CD4-positive, CD25-positive, alpha-beta regulatory T cell (primary cell): ENCODE results near the gene TDRD7. TPM values are rescaled to one million over a fixed set of nuclear protein-coding genes. Genes with fewer than 3 reads are reported as not detected.

ENCODE experiments used
- ATAC-seq, 2 donors: fragments of 150-1000 bp; cut with Tn5 transposase; one replicate each; pipeline ENCODE4 v1.10.0; 2021; ENCODE audit warnings: low read depth in 2 of 2, moderate number of reproducible peaks in 2 of 2, moderate library complexity in 1 of 2
- DNase-seq, 3 donors: peaks; one replicate each; pipeline versions ENCODE4 v3.0.0 to v3.0.0-alpha.2; 2012 to 2022; ENCODE audit warnings: mixed read lengths in 1 of 3
- H3K27ac ChIP-seq: one replicate; pipeline ENCODE4 v1.7.0; 2013; ENCODE audit warnings: mild to moderate bottlenecking, low read length; ENCODE audit not compliant: insufficient read depth, poor library complexity, severe bottlenecking
- H3K27me3 ChIP-seq: one replicate; pipeline ENCODE4 v1.7.0; 2013; ENCODE audit warnings: low read length; ENCODE audit not compliant: control insufficient read depth, insufficient read depth
- H3K36me3 ChIP-seq: one replicate; pipeline ENCODE4 v1.7.0; 2013; ENCODE audit warnings: mild to moderate bottlenecking, low read length, moderate library complexity; ENCODE audit not compliant: control insufficient read depth, insufficient read depth
- H3K4me1 ChIP-seq: 2 replicates; pipeline ENCODE4 v1.7.0; 2013; ENCODE audit warnings: mild to moderate bottlenecking, low read length; ENCODE audit not compliant: insufficient read depth, control insufficient read depth, poor library complexity, severe bottlenecking
- H3K4me3 ChIP-seq: one replicate; pipeline ENCODE4 v1.7.0; 2013; ENCODE audit warnings: low read depth, mild to moderate bottlenecking, low read length, moderate library complexity
- H3K9me3 ChIP-seq, 2 experiments: 1 replicate in 1 of 2; 2 replicates in 1 of 2; pipeline ENCODE4 v1.7.0; 2013; ENCODE audit warnings: low read length in 2 of 2, mild to moderate bottlenecking in 1 of 2, moderate library complexity in 1 of 2; ENCODE audit not compliant: control insufficient read depth in 2 of 2
- H3K27ac Mint-ChIP-seq, 3 donors: one replicate each; pipeline ENCODE4 v1.8.0; 2020 to 2022; ENCODE audit warnings: mild to moderate bottlenecking in 3 of 3, mixed read lengths in 3 of 3, moderate library complexity in 2 of 3
- H3K27me3 Mint-ChIP-seq: one replicate; pipeline ENCODE4 v1.8.0; 2022; ENCODE audit warnings: mild to moderate bottlenecking, mixed read lengths
- H3K36me3 Mint-ChIP-seq: one replicate; pipeline ENCODE4 v1.8.0; 2020; ENCODE audit warnings: mixed read lengths
- H3K4me1 Mint-ChIP-seq, 4 donors: one replicate each; pipeline ENCODE4 v1.8.0; 2020 to 2022; ENCODE audit warnings: mixed read lengths in 4 of 4, mild to moderate bottlenecking in 1 of 4
- H3K4me3 Mint-ChIP-seq, 4 donors: one replicate each; pipeline ENCODE4 v1.8.0; 2020 to 2022; ENCODE audit warnings: mild to moderate bottlenecking in 4 of 4, mixed read lengths in 4 of 4, moderate library complexity in 3 of 4
- H3K9me3 Mint-ChIP-seq, 7 donors: one replicate each; pipeline ENCODE4 v1.8.0; 2020 to 2022; ENCODE audit warnings: mixed read lengths in 7 of 7, mild to moderate bottlenecking in 3 of 7, moderate library complexity in 2 of 7
- polyA plus RNA-seq, 4 donors: library from polyadenylated mRNA; unstranded; fragments of 300-500 nt; fragmentation: Illumina TruSeq; gene quantifications; one replicate each; pipeline ENCODE4 v1.2.3, GENCODE V29; 2021
- total RNA-seq: library from RNA; stranded (reverse); gene quantifications from one replicate; pipeline ENCODE4 v1.2.3, GENCODE V29; 2022

The TDRD7 gene
- total and polyA plus RNA-seq, 5 donors from 2014 or later, result 5.1 to 10.3 (median 8.1) TPM

GRCh38 chr9:97367729-97368128, 44.2 kb upstream of the TDRD7 start:
- peaks cover 2% of the 10 kb centered on the region for H3K36me3 ChIP-seq
- no peak for DNase-seq
- no peak overlapping the region for H3K4me3 ChIP-seq
- Mint-ChIP-seq H3K27ac (no peak overlapping the region), H3K4me3 (no peak overlapping the region), H3K27me3 (no peaks in the 10 kb centered on the region), H3K4me1 (peaks cover 0 to 5% (median 1%) of the 10 kb centered on the region in 4 donors), H3K36me3 (peaks cover 58% of the 10 kb centered on the region), H3K9me3 (peaks cover 0 to 9% (median 4%) of the 10 kb centered on the region in 7 donors)
- peaks cover 0 to 5% of the 10 kb centered on the region in 2 experiments for H3K9me3 ChIP-seq
- no peaks in the 10 kb centered on the region for H3K4me1 ChIP-seq
- no peaks in the 10 kb centered on the region for H3K27me3 ChIP-seq
- H3K27ac ChIP-seq, result no peak overlapping the region
- ATAC-seq, result no peak

DNA sequence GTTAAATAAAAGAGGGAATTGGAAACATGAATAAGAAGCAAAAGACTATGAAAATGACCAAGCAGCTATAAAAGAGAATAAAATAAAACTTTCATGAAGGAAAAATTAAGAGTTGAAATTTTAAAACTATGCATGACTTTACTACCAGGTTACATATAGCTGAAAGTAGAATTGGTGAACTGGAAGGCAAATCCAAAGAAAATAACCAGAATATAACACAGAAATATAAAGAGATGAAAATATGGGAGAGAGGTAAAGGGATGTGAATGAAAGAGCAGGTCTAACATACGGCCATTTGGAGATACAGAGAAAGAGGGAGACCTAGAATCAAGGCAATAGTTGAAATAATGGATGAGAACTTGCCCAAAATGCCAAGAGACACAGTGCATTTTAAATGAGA, 42.9 kb upstream of the TDRD7 start:
- Histone ChIP-seq H3K36me3 (peaks cover 2% of the 10 kb centered on the region), H3K27ac (no peak overlapping the region), H3K4me3 (no peak overlapping the region), H3K27me3 (no peaks in the 10 kb centered on the region), H3K9me3 (peaks cover 0 to 5% of the 10 kb centered on the region in 2 experiments), H3K4me1 (no peaks in the 10 kb centered on the region)
- no peaks in the 10 kb centered on the region for H3K27me3 Mint-ChIP-seq
- H3K4me3 Mint-ChIP-seq, result no peak overlapping the region
- ATAC-seq, result no peak
- peaks cover 0 to 9% (median 4%) of the 10 kb centered on the region in 7 donors for H3K9me3 Mint-ChIP-seq
- H3K4me1 Mint-ChIP-seq, result no peaks in the 10 kb centered on the region
- no peak overlapping the region for H3K27ac Mint-ChIP-seq
- no peak for DNase-seq
- peaks cover 56% of the 10 kb centered on the region for H3K36me3 Mint-ChIP-seq

GRCh38 chr9:97372580-97372979, 39.3 kb upstream of the TDRD7 start:
- Mint-ChIP-seq H3K36me3 (peaks cover 47% of the 10 kb centered on the region), H3K27me3 (no peaks in the 10 kb centered on the region), H3K9me3 (peaks cover 0 to 9% (median 4%) of the 10 kb centered on the region in 7 donors), H3K4me1 (no peaks in the 10 kb centered on the region), H3K27ac (no peak overlapping the region), H3K4me3 (no peak overlapping the region)
- peaks cover 0 to 5% of the 10 kb centered on the region in 2 experiments for H3K9me3 ChIP-seq
- DNase-seq (no peak), ATAC-seq (no peak)
- H3K4me1 ChIP-seq, result no peaks in the 10 kb centered on the region
- H3K27ac ChIP-seq, result no peak overlapping the region
- H3K36me3 ChIP-seq, result peaks cover 5% of the 10 kb centered on the region
- H3K27me3 ChIP-seq, result no peaks in the 10 kb centered on the region
- H3K4me3 ChIP-seq, result no peak overlapping the region

DNA sequence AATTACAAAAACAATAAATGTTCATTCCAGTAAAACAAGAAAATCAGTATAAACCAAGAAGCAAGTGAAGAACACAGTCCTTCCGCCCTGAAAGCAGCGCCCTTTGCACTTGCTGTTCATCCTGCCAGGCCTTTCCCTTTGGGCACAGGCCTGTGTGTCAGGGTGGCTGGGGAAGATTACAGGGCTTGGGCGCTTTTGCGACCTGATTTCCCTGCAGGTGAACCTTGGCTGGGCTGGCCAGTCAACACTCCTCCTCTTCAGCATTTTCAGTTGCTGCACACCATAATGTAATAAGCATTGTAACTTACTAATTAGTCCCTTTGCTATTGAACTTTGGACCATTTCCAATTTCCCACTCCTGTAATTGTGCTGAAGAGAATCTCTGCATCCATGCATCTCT, 38.6 kb upstream of the TDRD7 start:
- Histone ChIP-seq H3K9me3 (peaks cover 0 to 5% of the 10 kb centered on the region in 2 experiments), H3K27me3 (no peaks in the 10 kb centered on the region), H3K27ac (no peak overlapping the region), H3K4me1 (no peaks in the 10 kb centered on the region), H3K4me3 (no peak overlapping the region), H3K36me3 (peaks cover 5% of the 10 kb centered on the region)
- peaks cover 48% of the 10 kb centered on the region for H3K36me3 Mint-ChIP-seq
- ATAC-seq (no peak), DNase-seq (no peak)
- H3K4me3 Mint-ChIP-seq, result no peak overlapping the region
- no peak overlapping the region for H3K27ac Mint-ChIP-seq
- peaks cover 0 to 9% (median 4%) of the 10 kb centered on the region in 7 donors for H3K9me3 Mint-ChIP-seq
- no peaks in the 10 kb centered on the region for H3K4me1 Mint-ChIP-seq
- no peaks in the 10 kb centered on the region for H3K27me3 Mint-ChIP-seq

DNA sequence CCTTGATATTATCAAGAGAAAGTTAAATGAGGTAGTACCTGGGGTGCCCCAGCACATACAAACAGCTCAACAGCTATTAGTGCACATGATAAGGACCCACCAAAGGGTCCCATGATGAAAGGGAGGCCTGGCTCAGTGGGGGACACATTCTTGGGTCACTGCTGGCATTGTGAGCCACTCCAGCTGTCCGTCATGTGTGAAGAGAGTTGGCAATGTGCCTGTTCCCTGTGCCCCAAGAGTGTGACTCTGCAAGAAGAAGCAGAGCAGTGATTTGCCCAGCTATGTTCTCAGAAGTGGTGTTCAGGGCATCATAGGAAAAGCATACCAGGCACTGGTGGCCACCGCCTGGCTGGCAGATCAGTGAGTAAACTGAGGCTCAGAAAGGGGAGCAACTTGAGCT, 37.1 kb upstream of the TDRD7 start:
- no peaks in the 10 kb centered on the region for H3K27me3 Mint-ChIP-seq
- H3K4me3 Mint-ChIP-seq, result no peak overlapping the region
- H3K36me3 ChIP-seq, result peaks cover 5% of the 10 kb centered on the region
- no peak overlapping the region for H3K4me3 ChIP-seq
- peaks cover 42% of the 10 kb centered on the region for H3K36me3 Mint-ChIP-seq
- no peaks in the 10 kb centered on the region for H3K9me3 ChIP-seq
- H3K4me1 Mint-ChIP-seq, result no peaks in the 10 kb centered on the region
- ATAC-seq, result no peak
- no peak for DNase-seq
- H3K4me1 ChIP-seq, result no peaks in the 10 kb centered on the region
- H3K27ac Mint-ChIP-seq, result no peak overlapping the region
- H3K27me3 ChIP-seq, result no peaks in the 10 kb centered on the region
- H3K9me3 Mint-ChIP-seq, result no peaks in the 10 kb centered on the region
- no peak overlapping the region for H3K27ac ChIP-seq

- Histone ChIP-seq H3K27me3 (no peaks in the 10 kb centered on the region), H3K4me1 (no peaks in the 10 kb centered on the region), H3K27ac (no peak overlapping the region), H3K36me3 (peaks cover 5% of the 10 kb centered on the region), H3K9me3 (no peaks in the 10 kb centered on the region), H3K4me3 (no peak overlapping the region)
- Mint-ChIP-seq H3K4me1 (no peaks in the 10 kb centered on the region), H3K27me3 (no peaks in the 10 kb centered on the region), H3K36me3 (peaks cover 35% of the 10 kb centered on the region), H3K4me3 (no peak overlapping the region), H3K9me3 (no peaks in the 10 kb centered on the region), H3K27ac (no peak overlapping the region)
- no peak for DNase-seq
- ATAC-seq, result no peak
Observed at GRCh38 chr9:97376902-97377301, 35.0 kb upstream of the TDRD7 start.

DNA sequence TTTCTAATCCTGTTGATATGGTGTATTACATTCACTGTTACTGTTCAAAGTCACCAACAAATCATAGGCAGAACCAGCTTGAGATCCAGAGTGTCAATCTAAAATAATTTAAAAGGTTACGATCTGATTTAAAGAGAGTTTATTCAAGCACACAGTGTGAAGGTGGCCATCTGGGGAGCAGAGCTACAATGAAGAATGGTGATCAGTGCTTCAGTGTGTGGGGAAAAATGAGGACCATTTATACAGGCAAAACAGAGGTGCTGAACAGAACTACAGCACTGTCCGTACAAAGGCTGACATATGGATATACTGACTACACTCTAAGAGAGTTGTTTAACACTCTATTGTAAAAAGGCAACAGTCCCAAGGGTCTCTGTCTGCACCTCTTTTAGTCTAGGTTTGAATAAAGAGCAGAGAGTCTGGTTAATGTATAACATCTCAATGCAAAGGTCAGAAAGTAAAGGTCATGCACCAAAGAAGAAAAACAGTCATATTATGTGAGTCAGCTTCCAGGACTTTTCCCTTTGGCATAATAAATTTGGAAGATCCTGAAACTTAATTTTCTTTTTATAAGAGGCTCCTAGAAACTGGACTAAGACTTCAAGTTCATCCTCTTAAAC, 29.7 kb upstream of the TDRD7 start:
- Histone ChIP-seq H3K27ac (no peak overlapping the region), H3K4me1 (no peaks in the 10 kb centered on the region), H3K36me3 (no peaks in the 10 kb centered on the region), H3K4me3 (no peak overlapping the region), H3K9me3 (no peaks in the 10 kb centered on the region), H3K27me3 (no peaks in the 10 kb centered on the region)
- Mint-ChIP-seq H3K4me1 (peaks cover 0 to 5% (median 0%) of the 10 kb centered on the region in 4 donors), H3K36me3 (peaks cover 19% of the 10 kb centered on the region), H3K9me3 (no peaks in the 10 kb centered on the region), H3K27me3 (peaks cover 5% of the 10 kb centered on the region), H3K4me3 (no peak overlapping the region), H3K27ac (no peak overlapping the region)
- ATAC-seq (no peak), DNase-seq (no peak)
